ENCODE data around the gene REV3L. TPM values are rescaled to one million over a fixed set of nuclear protein-coding genes. Genes with fewer than 3 reads are reported as not detected.
"Not testable (repeated sequence)": the region's sequence is repeated elsewhere in the genome, so short reads cannot be mapped to it uniquely, and the experiment has no call there.

The REV3L gene
- total RNA-seq, 1 donor from 2014 or later = 19.7 TPM

GRCh38 chr6:111480988-111481822, 1.8 kb downstream of the REV3L start:
- DNase-seq (ENCODE audit: low spot score) = no peak
- Mint-ChIP-seq H3K4me1 (ENCODE audit: unreplicated experiment) (peaks cover 37% of the 10 kb centered on the region), H3K9me3 (ENCODE audit: unreplicated experiment) (no peaks in the 10 kb centered on the region), H3K27ac (ENCODE audit: unreplicated experiment) (no peak overlapping the region), H3K27me3 (ENCODE audit: unreplicated experiment) (peaks cover 13% of the 10 kb centered on the region), H3K36me3 (ENCODE audit: low read depth, unreplicated experiment) (no peaks in the 10 kb centered on the region), H3K4me3 (ENCODE audit: unreplicated experiment) (peak overlapping the region; percentile 98)
- no peak for TF ChIP-seq CTCF (IDR thresholded peaks at IDR 0.05; ENCODE audit: unreplicated experiment)

- peaks cover 26% of the 10 kb centered on the region for H3K4me1 Mint-ChIP-seq (ENCODE audit: unreplicated experiment)
- DNase-seq (ENCODE audit: low spot score) = no peak
- no peak overlapping the region for H3K4me3 Mint-ChIP-seq (ENCODE audit: unreplicated experiment)
- no peaks in the 10 kb centered on the region for H3K36me3 Mint-ChIP-seq (ENCODE audit: low read depth, unreplicated experiment)
- H3K9me3 Mint-ChIP-seq (ENCODE audit: unreplicated experiment) = no peaks in the 10 kb centered on the region
- TF ChIP-seq CTCF (IDR thresholded peaks at IDR 0.05; ENCODE audit: unreplicated experiment) = no peak
- H3K27ac Mint-ChIP-seq (ENCODE audit: unreplicated experiment) = no peak overlapping the region
- H3K27me3 Mint-ChIP-seq (ENCODE audit: unreplicated experiment) = peaks cover 4% of the 10 kb centered on the region
Observed at GRCh38 chr6:111478749-111479148, 4.3 kb downstream of the REV3L start.

- Mint-ChIP-seq H3K4me1 (ENCODE audit: unreplicated experiment) (peaks cover 26% of the 10 kb centered on the region), H3K9me3 (ENCODE audit: unreplicated experiment) (no peaks in the 10 kb centered on the region), H3K27ac (ENCODE audit: unreplicated experiment) (no peak overlapping the region), H3K27me3 (ENCODE audit: unreplicated experiment) (peaks cover 4% of the 10 kb centered on the region), H3K36me3 (ENCODE audit: low read depth, unreplicated experiment) (no peaks in the 10 kb centered on the region), H3K4me3 (ENCODE audit: unreplicated experiment) (no peak overlapping the region)
- no peak for TF ChIP-seq CTCF (IDR thresholded peaks at IDR 0.05; ENCODE audit: unreplicated experiment)
- DNase-seq (ENCODE audit: low spot score) = no peak
Observed at GRCh38 chr6:111478064-111478476, 4.9 kb downstream of the REV3L start.

DNA sequence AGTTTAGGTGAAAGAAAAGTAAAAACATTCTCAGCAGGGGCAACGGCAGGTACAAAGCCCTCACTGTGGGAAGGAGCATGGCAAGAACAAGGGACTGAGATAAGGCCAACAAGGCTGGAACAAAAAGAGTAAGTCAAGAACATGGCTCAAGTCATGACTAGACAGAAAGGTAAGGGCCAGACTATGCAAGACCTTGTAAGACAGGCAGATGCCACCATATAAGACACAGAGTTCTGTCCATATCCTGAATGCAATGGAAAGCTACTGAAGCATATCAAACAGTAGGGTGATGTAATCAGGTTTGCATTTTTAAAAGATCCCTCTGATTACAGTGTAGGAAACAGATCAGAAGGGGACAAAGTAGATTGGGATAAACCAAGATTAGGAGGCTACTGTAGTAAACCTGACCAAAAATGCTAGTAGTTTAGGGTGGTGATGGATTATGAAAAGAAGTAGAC, 5.5 kb downstream of the REV3L start:
- Mint-ChIP-seq H3K36me3 (ENCODE audit: low read depth, unreplicated experiment) (no peaks in the 10 kb centered on the region), H3K9me3 (ENCODE audit: unreplicated experiment) (no peaks in the 10 kb centered on the region), H3K27ac (ENCODE audit: unreplicated experiment) (no peak overlapping the region), H3K4me1 (ENCODE audit: unreplicated experiment) (peaks cover 26% of the 10 kb centered on the region), H3K4me3 (ENCODE audit: unreplicated experiment) (no peak overlapping the region), H3K27me3 (ENCODE audit: unreplicated experiment) (peaks cover 4% of the 10 kb centered on the region)
- no peak for TF ChIP-seq CTCF (IDR thresholded peaks at IDR 0.05; ENCODE audit: unreplicated experiment)
- DNase-seq (ENCODE audit: low spot score) = no peak

DNA sequence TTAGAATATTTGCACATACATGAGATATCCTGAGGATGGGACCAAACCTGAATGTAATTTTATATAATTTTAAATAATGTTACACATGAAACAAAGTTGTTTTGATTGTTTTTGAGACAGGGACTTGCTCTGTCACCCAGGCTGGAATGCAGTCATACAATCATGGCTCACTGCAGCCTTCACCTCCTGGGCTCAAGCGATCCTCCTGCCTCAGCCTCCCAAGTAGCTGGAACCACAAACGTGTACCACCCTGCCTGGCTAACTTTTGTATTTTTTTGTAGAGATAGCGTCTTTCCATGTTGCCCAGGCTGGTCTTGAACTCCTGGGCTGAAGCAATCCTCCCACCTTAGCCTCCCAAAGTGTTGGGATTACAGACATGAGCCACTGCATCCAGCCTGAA, 7.0 kb downstream of the REV3L start:
- not testable (repeated sequence) for H3K36me3 Mint-ChIP-seq (ENCODE audit: low read depth, unreplicated experiment); H3K27ac Mint-ChIP-seq (ENCODE audit: unreplicated experiment); H3K27me3 Mint-ChIP-seq (ENCODE audit: unreplicated experiment); H3K9me3 Mint-ChIP-seq (ENCODE audit: unreplicated experiment); DNase-seq (ENCODE audit: low spot score); H3K4me3 Mint-ChIP-seq (ENCODE audit: unreplicated experiment)
- H3K4me1 Mint-ChIP-seq (ENCODE audit: unreplicated experiment) = peaks cover 16% of the 10 kb centered on the region

Data from endothelial cell (in vitro differentiated cells).